HG02759 (cell line): ENCODE measurements around the gene YPEL2.
"Not testable (repeated sequence)": the region's sequence is repeated elsewhere in the genome, so short reads cannot be mapped to it uniquely, and the experiment has no call there.

Source experiments
- ATAC-seq: cut with Tn5 transposase; IDR thresholded peaks from one replicate; pipeline ENCODE4 v1.9.1; 2021; ENCODE audit warnings: mild to moderate bottlenecking, moderate library complexity; ENCODE audit not compliant: unreplicated experiment

Gene YPEL2

GRCh38 chr17:59375857-59376256, 44.4 kb downstream of the YPEL2 start:
- peak; percentile 39 for ATAC-seq

- ATAC-seq: no peak
Observed at GRCh38 chr17:59376506-59376905, 45.1 kb downstream of the YPEL2 start.

- ATAC-seq: no peak
Observed at GRCh38 chr17:59377410-59377809, 46.0 kb downstream of the YPEL2 start.

- ATAC-seq: no peak
Observed at GRCh38 chr17:59378675-59379074, 47.2 kb downstream of the YPEL2 start.

GRCh38 chr17:59380474-59380873, 49.0 kb downstream of the YPEL2 start:
- ATAC-seq: no peak

- ATAC-seq: no peak
Observed at GRCh38 chr17:59381716-59382570, 50.5 kb downstream of the YPEL2 start.

- no peak for ATAC-seq
Observed at GRCh38 chr17:59383893-59384292, 52.4 kb downstream of the YPEL2 start.

GRCh38 chr17:59387351-59388068, 56.1 kb downstream of the YPEL2 start:
- no peak for ATAC-seq

- ATAC-seq: no peak
Observed at GRCh38 chr17:59388069-59388556, 56.7 kb downstream of the YPEL2 start.

- no peak for ATAC-seq
Observed at GRCh38 chr17:59389066-59389465, 57.6 kb downstream of the YPEL2 start.

- no peak for ATAC-seq
Observed at GRCh38 chr17:59391021-59391420, 59.6 kb downstream of the YPEL2 start.

GRCh38 chr17:59392973-59393679, 61.7 kb downstream of the YPEL2 start:
- no peak for ATAC-seq

- not testable (repeated sequence) for ATAC-seq
Observed at GRCh38 chr17:59393742-59394410, 62.4 kb downstream of the YPEL2 start.

- no peak for ATAC-seq
Observed at GRCh38 chr17:59396134-59396826, 64.8 kb downstream of the YPEL2 start.

- ATAC-seq: no peak
Observed at GRCh38 chr17:59397316-59398073, 66.0 kb downstream of the YPEL2 start.

GRCh38 chr17:59399914-59400313, 68.5 kb downstream of the YPEL2 start:
- no peak for ATAC-seq

GRCh38 chr17:59400858-59401257, 69.4 kb downstream of the YPEL2 start:
- ATAC-seq: no peak

- ATAC-seq: no peak
Observed at GRCh38 chr17:59401274-59401673, 69.8 kb downstream of the YPEL2 start.

GRCh38 chr17:59401725-59402124, 70.3 kb downstream of the YPEL2 start:
- no peak for ATAC-seq
